ENCODE results near the gene MPP1. TPM values are rescaled to one million over a fixed set of nuclear protein-coding genes. Genes with fewer than 3 reads are reported as not detected.

MPP1 gene
- total and polyA plus RNA-seq, 11 donors: 17.7 to 73.2 (median 38.2) TPM

DNA sequence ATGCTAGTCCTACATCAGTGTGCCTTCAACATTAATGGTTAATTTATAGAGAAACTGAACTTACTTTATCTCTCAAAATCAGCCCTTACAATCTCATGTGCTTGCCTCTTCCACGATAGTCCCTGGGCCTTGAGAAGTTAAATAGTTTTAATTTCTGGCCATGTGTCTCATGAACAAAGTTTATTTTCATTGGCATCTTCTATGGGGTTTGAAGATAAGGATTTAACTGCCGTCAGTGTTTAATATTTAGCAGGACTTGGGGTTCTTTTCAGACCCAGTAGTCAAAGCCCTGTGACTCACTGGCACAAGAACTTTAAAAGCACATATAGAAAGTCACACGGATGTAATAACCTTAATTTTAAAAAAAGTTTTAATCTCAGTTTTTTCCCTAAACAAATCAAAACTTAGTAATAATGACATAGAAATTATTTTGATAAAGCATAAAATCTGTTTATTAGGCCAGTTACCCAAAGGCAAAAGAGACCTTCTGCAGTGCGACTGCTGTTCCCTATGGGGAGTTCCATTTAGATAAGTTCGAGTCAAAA lies 10.1 kb upstream of the MPP1 start:
- Histone ChIP-seq H3K27ac (no peak overlapping the region), H3K4me1 (no peaks in the 10 kb centered on the region), H3K4me3 (no peak overlapping the region), H3K36me3 (no peaks in the 10 kb centered on the region), H3K27me3 (peaks cover 0 to 11% (median 0%) of the 10 kb centered on the region in 9 donors), H3K9me3 (no peaks in the 10 kb centered on the region)
- no peak for DNase-seq
- no peak for ATAC-seq
- no peak for TF ChIP-seq CTCF (IDR thresholded peaks at IDR 0.05)
- TF ChIP-seq POLR2A (IDR thresholded peaks at IDR 0.05): no peak
- 64 to 72% (median 66%) methylated on average over 5 of the region's 5 CpGs for WGBS, 4 donors
- intact Hi-C loops (cut with DNase I): loop anchor here in 1 of 10 donors (10.0 kb wide), 1 partner anchor 59 kb away; no protein-coding TSS in a partner anchor

GRCh38 chrX:154813801-154814200 lies 8.5 kb upstream of the MPP1 start:
- intact Hi-C loops (cut with DNase I): loop anchor here in 1 of 10 donors (10.0 kb wide), 1 partner anchor 61 kb away; no protein-coding TSS in a partner anchor
- no peak for TF ChIP-seq CTCF (IDR thresholded peaks at IDR 0.05)
- no peak for TF ChIP-seq POLR2A (IDR thresholded peaks at IDR 0.05)
- Histone ChIP-seq H3K27ac (no peak overlapping the region), H3K36me3 (no peaks in the 10 kb centered on the region), H3K9me3 (no peaks in the 10 kb centered on the region), H3K27me3 (peaks cover 0 to 11% (median 0%) of the 10 kb centered on the region in 9 donors), H3K4me1 (no peaks in the 10 kb centered on the region), H3K4me3 (no peak overlapping the region)
- WGBS, 4 donors: 26 to 41% (median 35%) methylated on average over 1 of the region's 1 CpG
- no peak for ATAC-seq
- DNase-seq: no peak

DNA sequence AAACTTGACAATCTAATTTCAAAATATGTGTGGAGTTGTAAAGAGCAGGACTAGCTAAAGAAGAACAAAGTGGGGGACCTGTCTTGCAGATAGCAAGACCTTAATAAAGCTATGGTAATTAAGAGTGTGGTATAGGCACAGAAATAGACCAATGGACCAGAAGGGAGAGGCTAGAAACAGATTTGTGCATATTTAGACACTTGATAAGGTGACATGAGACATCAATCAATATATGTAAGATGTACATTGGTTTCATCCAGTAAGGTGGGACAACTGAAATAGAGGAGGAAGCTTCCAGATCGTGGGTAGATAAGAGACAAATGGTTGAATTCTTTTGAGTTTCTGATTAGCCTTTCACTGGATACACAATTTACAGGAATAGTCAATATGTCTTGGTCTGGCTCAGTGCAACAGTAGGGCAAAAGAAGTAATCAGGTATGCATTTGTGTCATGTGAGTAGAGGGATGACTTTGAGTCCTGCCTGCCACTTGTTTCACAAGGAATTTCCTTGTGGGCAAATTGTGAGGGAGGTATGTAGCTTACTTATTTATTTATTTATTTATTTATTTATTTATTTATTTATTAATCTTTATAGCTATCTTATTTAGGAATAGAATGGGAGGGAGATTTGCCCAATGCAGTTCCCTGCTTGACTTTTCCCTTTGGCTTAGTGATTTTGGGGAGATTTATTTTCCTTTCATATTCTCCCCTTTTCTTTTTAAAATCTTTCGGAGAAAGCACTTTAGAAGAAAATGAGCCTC lies 7.2 kb upstream of the MPP1 start:
- no peak for DNase-seq
- Histone ChIP-seq H3K27ac (no peak overlapping the region), H3K4me1 (no peaks in the 10 kb centered on the region), H3K36me3 (no peaks in the 10 kb centered on the region), H3K4me3 (no peak overlapping the region), H3K27me3 (peaks cover 0 to 11% (median 0%) of the 10 kb centered on the region in 9 donors), H3K9me3 (no peaks in the 10 kb centered on the region)
- WGBS, 4 donors: 59 to 89% (median 70%) methylated on average over 2 of the region's 2 CpGs
- intact Hi-C loops (cut with DNase I): loop anchor here in 1 of 10 donors (10.0 kb wide), 1 partner anchor 62 kb away; no protein-coding TSS in a partner anchor
- TF ChIP-seq POLR2A (IDR thresholded peaks at IDR 0.05) (no peak), CTCF (IDR thresholded peaks at IDR 0.05) (no peak)
- no peak for ATAC-seq

DNA sequence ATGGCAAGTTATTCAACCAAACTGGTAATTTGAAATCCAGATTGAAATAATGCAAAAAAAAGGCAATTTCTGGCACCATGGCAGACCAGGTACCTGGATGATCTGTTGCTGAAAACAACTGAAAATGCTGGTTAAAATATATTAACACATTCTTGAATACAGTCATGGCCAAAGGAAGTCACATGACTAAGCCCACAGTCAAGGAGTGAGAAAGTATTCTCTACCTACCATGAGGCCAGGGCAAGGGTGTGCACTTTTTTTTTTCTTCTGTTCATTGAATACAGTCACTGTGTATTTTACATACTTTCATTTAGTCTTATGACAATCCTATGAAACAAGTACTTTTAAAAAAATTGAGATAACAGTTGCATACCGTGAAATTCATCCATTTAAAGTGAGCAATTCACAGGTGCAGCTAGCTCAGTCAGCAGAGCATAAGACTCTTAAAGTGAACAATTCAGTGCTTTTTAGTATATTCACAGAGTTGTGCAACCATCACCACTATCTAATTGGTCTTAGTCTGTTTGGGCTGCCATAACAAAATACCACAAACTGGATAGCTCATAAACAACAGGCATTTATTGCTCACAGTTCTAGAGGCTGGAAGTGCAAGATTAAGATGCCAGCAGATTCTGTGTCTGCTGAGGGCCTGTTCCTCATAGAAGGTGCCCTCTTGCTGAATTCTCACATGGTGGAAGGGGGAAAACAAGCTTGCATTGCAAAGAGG lies 4.8 kb upstream of the MPP1 start:
- no peak for DNase-seq
- no peak for ATAC-seq
- Histone ChIP-seq H3K9me3 (no peaks in the 10 kb centered on the region), H3K27ac (no peak overlapping the region), H3K4me3 (no peak overlapping the region), H3K27me3 (peaks cover 0 to 11% (median 0%) of the 10 kb centered on the region in 9 donors), H3K36me3 (no peaks in the 10 kb centered on the region), H3K4me1 (peaks cover 0 to 5% (median 0%) of the 10 kb centered on the region in 12 donors)
- TF ChIP-seq CTCF (IDR thresholded peaks at IDR 0.05): no peak
- TF ChIP-seq POLR2A (IDR thresholded peaks at IDR 0.05): no peak
- WGBS, 4 donors: 68 to 92% (median 86%) methylated on average over 1 of the region's 1 CpG
- intact Hi-C loops (cut with DNase I): loop anchor here in 1 of 10 donors (10.0 kb wide), 1 partner anchor 65 kb away; no protein-coding TSS in a partner anchor
